Measurements from ENCODE around the gene CLTA.

- TF ChIP-seq, protein P1, sequence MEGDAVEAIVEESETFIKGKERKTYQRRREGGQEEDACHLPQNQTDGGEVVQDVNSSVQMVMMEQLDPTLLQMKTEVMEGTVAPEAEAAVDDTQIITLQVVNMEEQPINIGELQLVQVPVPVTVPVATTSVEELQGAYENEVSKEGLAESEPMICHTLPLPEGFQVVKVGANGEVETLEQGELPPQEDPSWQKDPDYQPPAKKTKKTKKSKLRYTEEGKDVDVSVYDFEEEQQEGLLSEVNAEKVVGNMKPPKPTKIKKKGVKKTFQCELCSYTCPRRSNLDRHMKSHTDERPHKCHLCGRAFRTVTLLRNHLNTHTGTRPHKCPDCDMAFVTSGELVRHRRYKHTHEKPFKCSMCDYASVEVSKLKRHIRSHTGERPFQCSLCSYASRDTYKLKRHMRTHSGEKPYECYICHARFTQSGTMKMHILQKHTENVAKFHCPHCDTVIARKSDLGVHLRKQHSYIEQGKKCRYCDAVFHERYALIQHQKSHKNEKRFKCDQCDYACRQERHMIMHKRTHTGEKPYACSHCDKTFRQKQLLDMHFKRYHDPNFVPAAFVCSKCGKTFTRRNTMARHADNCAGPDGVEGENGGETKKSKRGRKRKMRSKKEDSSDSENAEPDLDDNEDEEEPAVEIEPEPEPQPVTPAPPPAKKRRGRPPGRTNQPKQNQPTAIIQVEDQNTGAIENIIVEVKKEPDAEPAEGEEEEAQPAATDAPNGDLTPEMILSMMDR (IDR thresholded peaks at IDR 0.05), result peak; percentile 84
- TF ChIP-seq EZH2phosphoT487 (IDR thresholded peaks at IDR 0.05; ENCODE audit: borderline replicate concordance, low read depth), result no peak
- TF ChIP-seq SIN3A (IDR thresholded peaks at IDR 0.05; ENCODE audit: borderline replicate concordance, low read depth, low read length), result no peak
- no peak for TF ChIP-seq POLR2AphosphoS5 (IDR thresholded peaks at IDR 0.05; ENCODE audit: low read depth, low read length)
- TF ChIP-seq ELF1 (IDR thresholded peaks at IDR 0.05), result no peak
- TF ChIP-seq CHD2 (IDR thresholded peaks at IDR 0.05; ENCODE audit: low read length, partially characterized antibody), result no peak
- no peak for TF ChIP-seq ZBTB33 (IDR thresholded peaks at IDR 0.05; ENCODE audit: borderline replicate concordance, low read depth)
- no peak for TF ChIP-seq TAF1 (IDR thresholded peaks at IDR 0.05; ENCODE audit: borderline replicate concordance, low read depth, low read length)
- no peak for TF ChIP-seq TEAD4 (IDR thresholded peaks at IDR 0.05; ENCODE audit: borderline replicate concordance, insufficient read depth)
- no peak for TF ChIP-seq EP300 (IDR thresholded peaks at IDR 0.05; ENCODE audit: borderline replicate concordance in 1 of 2, low read depth in 1 of 2, low read length in 1 of 2)
- TF ChIP-seq SMC3 (IDR thresholded peaks at IDR 0.05; ENCODE audit: low read depth, low read length), result peak; percentile 95
These were observed 24.4 kb upstream of the CLTA start for GRCh38 chr9:36166168-36166927.

Measured in SK-N-SH (cell line).